Mucosa of descending colon (tissue), 3 donors: ENCODE data around the gene CD2BP2. TPM values are rescaled to one million over a fixed set of nuclear protein-coding genes. Genes with fewer than 3 reads are reported as not detected.

Experiments used
- ATAC-seq: fragments of 200-7000 bp; cut with Tn5 transposase; one replicate; pipeline ENCODE4 v1.9.1; 2020; ENCODE audit warnings: mild to moderate bottlenecking, moderate library complexity
- DNase-seq, 3 donors: peaks; one replicate each; pipeline ENCODE4 v3.0.0-alpha.2; 2020
- H3K36me3 ChIP-seq: fragments of 200-600 bp; one replicate; pipeline ENCODE4 v1.8.0; 2021; ENCODE audit warnings: low read depth, mild to moderate bottlenecking
- H3K4me1 ChIP-seq: fragments of 200-600 bp; one replicate; pipeline ENCODE4 v1.8.0; 2021; ENCODE audit warnings: low read depth, mild to moderate bottlenecking
- H3K4me3 ChIP-seq: fragments of 200-600 bp; one replicate; pipeline ENCODE4 v1.8.0; 2021; ENCODE audit warnings: mild to moderate bottlenecking
- H3K9me3 ChIP-seq: fragments of 200-600 bp; one replicate; pipeline ENCODE4 v1.8.0; 2021; ENCODE audit warnings: mild to moderate bottlenecking
- intact Hi-C, 2 donors: fragments of 100-400 bp; cut with DNase I in 1 of 2; cut with micrococcal nuclease in 1 of 2; formaldehyde crosslinking; loops; one replicate each; pipeline versions ENCODE4 v1.11.0 to v1.11.1; 2022; cut with DNase I, micrococcal nuclease
- total RNA-seq, 3 donors: library from RNA; stranded (reverse); fragmentation: NEBNext Ultra II Directional in 2 of 3; extraction: Animal tissue kit (Norgen Biotek cat#: 25700) in 2 of 3; gene quantifications; one replicate each; pipeline versions ENCODE4 v1.2.1 to v1.2.4, GENCODE V29; 2021 to 2023
- TF ChIP-seq, protein P1 (sequence below): fragments of 200-600 bp; IDR thresholded peaks from one replicate; pipeline ENCODE4 v1.8.0; 2022; ENCODE audit warnings: antibody characterized with exemption, mild to moderate bottlenecking
- donor health status: DM: no; HTN: no; CAD: no; lungs with moderate emphysema.
- donor health status: DM: no; HTN: no; CAD: no.
- donor health status: DM: no; HTN: yes; CAD: no.

CD2BP2 gene
- total RNA-seq, 3 donors from 2014 or later: 53.4 to 57.9 (median 53.5) TPM

- DNase-seq (peak; percentile 43 to 73 (median 59)), ATAC-seq (no peak)
- intact Hi-C loops: no loop called here
- peaks cover 6% of the 10 kb centered on the region for H3K36me3 ChIP-seq
- peaks cover 16% of the 10 kb centered on the region for H3K4me1 ChIP-seq
- TF ChIP-seq, protein P1, sequence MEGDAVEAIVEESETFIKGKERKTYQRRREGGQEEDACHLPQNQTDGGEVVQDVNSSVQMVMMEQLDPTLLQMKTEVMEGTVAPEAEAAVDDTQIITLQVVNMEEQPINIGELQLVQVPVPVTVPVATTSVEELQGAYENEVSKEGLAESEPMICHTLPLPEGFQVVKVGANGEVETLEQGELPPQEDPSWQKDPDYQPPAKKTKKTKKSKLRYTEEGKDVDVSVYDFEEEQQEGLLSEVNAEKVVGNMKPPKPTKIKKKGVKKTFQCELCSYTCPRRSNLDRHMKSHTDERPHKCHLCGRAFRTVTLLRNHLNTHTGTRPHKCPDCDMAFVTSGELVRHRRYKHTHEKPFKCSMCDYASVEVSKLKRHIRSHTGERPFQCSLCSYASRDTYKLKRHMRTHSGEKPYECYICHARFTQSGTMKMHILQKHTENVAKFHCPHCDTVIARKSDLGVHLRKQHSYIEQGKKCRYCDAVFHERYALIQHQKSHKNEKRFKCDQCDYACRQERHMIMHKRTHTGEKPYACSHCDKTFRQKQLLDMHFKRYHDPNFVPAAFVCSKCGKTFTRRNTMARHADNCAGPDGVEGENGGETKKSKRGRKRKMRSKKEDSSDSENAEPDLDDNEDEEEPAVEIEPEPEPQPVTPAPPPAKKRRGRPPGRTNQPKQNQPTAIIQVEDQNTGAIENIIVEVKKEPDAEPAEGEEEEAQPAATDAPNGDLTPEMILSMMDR: no peak
- H3K9me3 ChIP-seq: no peaks in the 10 kb centered on the region
- no peak overlapping the region for H3K4me3 ChIP-seq
Observed at GRCh38 chr16:30356401-30357084, 1.4 kb upstream of the CD2BP2 start.

- Histone ChIP-seq H3K4me3 (no peak overlapping the region), H3K4me1 (peaks cover 16% of the 10 kb centered on the region), H3K36me3 (peaks cover 6% of the 10 kb centered on the region), H3K9me3 (no peaks in the 10 kb centered on the region)
- intact Hi-C loops: no loop called here
- DNase-seq (no peak), ATAC-seq (no peak)
- TF ChIP-seq, protein P1: no peak
Observed at GRCh38 chr16:30355954-30356308, 823 bp upstream of the CD2BP2 start.

GRCh38 chr16:30354423-30355143, 525 bp downstream of the CD2BP2 start:
- Histone ChIP-seq H3K4me1 (peaks cover 16% of the 10 kb centered on the region), H3K4me3 (peak overlapping the region; percentile 86), H3K36me3 (peaks cover 6% of the 10 kb centered on the region), H3K9me3 (no peaks in the 10 kb centered on the region)
- intact Hi-C loops: no loop called here
- ATAC-seq (peak; percentile 28), DNase-seq (peak; percentile 49 to 59 (median 50))
- TF ChIP-seq, protein P1: no peak

- Histone ChIP-seq H3K4me3 (no peak overlapping the region), H3K4me1 (peaks cover 16% of the 10 kb centered on the region), H3K36me3 (peaks cover 6% of the 10 kb centered on the region), H3K9me3 (no peaks in the 10 kb centered on the region)
- peak in 2 of 3 donors; percentile 41 to 68 for DNase-seq
- ATAC-seq: no peak
- TF ChIP-seq, protein P1: no peak
- intact Hi-C loops: no loop called here
Observed at GRCh38 chr16:30353438-30354129, 1.5 kb downstream of the CD2BP2 start.

- peaks cover 6% of the 10 kb centered on the region for H3K36me3 ChIP-seq
- no peak overlapping the region for H3K4me3 ChIP-seq
- peak in 2 of 3 donors; percentile 20 to 38 for DNase-seq
- no peak for ATAC-seq
- peaks cover 16% of the 10 kb centered on the region for H3K4me1 ChIP-seq
- intact Hi-C loops: no loop called here
- TF ChIP-seq, protein P1: no peak
- no peaks in the 10 kb centered on the region for H3K9me3 ChIP-seq
Observed at GRCh38 chr16:30352488-30353401, 2.4 kb downstream of the CD2BP2 start.
